Fibroblast of skin of left quadriceps (primary cell): ENCODE results near the gene EPHB1.

Source experiments
- DNase-seq, 2 experiments: peaks; one replicate each; pipeline ENCODE4 v3.0.0-alpha.2; 2013; ENCODE audit warnings: low read depth in 2 of 2

Gene EPHB1

GRCh38 chr3:135248213-135248612 lies 453.2 kb downstream of the EPHB1 start:
- no peak for DNase-seq

GRCh38 chr3:135249186-135249585 lies 454.1 kb downstream of the EPHB1 start:
- no peak for DNase-seq

GRCh38 chr3:135258916-135259315 lies 463.9 kb downstream of the EPHB1 start:
- no peak for DNase-seq

- DNase-seq: no peak
Measured at GRCh38 chr3:135260025-135260424, 465.0 kb downstream of the EPHB1 start.

GRCh38 chr3:135261214-135261775 lies 466.2 kb downstream of the EPHB1 start:
- no peak for DNase-seq

- DNase-seq: no peak
Measured at GRCh38 chr3:135261916-135262315, 466.9 kb downstream of the EPHB1 start.

GRCh38 chr3:135262441-135262840 lies 467.4 kb downstream of the EPHB1 start:
- no peak for DNase-seq

GRCh38 chr3:135263331-135263730 lies 468.3 kb downstream of the EPHB1 start:
- no peak for DNase-seq

GRCh38 chr3:135267487-135267886 lies 472.4 kb downstream of the EPHB1 start:
- DNase-seq: no peak

- DNase-seq: no peak
Measured at GRCh38 chr3:135268941-135269532, 474.0 kb downstream of the EPHB1 start.

- no peak for DNase-seq
Measured at GRCh38 chr3:135271177-135272025, 476.3 kb downstream of the EPHB1 start.

- no peak for DNase-seq
Measured at GRCh38 chr3:135272026-135272669, 477.1 kb downstream of the EPHB1 start.

GRCh38 chr3:135292162-135292561 lies 497.1 kb downstream of the EPHB1 start:
- no peak for DNase-seq

GRCh38 chr3:135301670-135302069 lies 506.6 kb downstream of the EPHB1 start:
- DNase-seq: no peak

GRCh38 chr3:135304378-135304777 lies 509.3 kb downstream of the EPHB1 start:
- DNase-seq: no peak
